HepG2 (cell line): ENCODE results near the gene GLYR1. TPM values are rescaled to one million over a fixed set of nuclear protein-coding genes. Genes with fewer than 3 reads are reported as not detected.

Source experiments
- ARNTL ChIP-seq: sonication (generic); formaldehyde crosslinking; IDR thresholded peaks from 2 replicates; pipeline ENCODE4 v1.4.0; 2020; ENCODE audit warnings: mild to moderate bottlenecking, missing genetic modification reagents
- CAMTA2 ChIP-seq: sonication (generic); formaldehyde crosslinking; IDR thresholded peaks from 2 replicates; pipeline ENCODE4 v1.4.0; 2020; ENCODE audit warnings: mild to moderate bottlenecking, missing genetic modification reagents, borderline replicate concordance
- KLF11 ChIP-seq: IDR thresholded peaks from 2 replicates; pipeline ENCODE4 v1.6.1; 2016; ENCODE audit warnings: missing compliant biosample characterization
- MLLT10 ChIP-seq: sonication (generic); formaldehyde crosslinking; IDR thresholded peaks from 2 replicates; pipeline ENCODE4 v1.4.0; 2020; ENCODE audit warnings: missing genetic modification reagents
- SAFB2 ChIP-seq: sonication (generic); formaldehyde crosslinking; IDR thresholded peaks from 2 replicates; pipeline ENCODE4 v1.5.1; 2020; ENCODE audit warnings: missing genetic modification reagents, low read depth, mild to moderate bottlenecking, borderline replicate concordance
- SALL2 ChIP-seq: sonication (generic); formaldehyde crosslinking; IDR thresholded peaks from 2 replicates; pipeline ENCODE4 v1.8.1; 2023; ENCODE audit warnings: mild to moderate bottlenecking, missing genetic modification reagents, inconsistent platforms
- TP53 ChIP-seq: sonication (generic); formaldehyde crosslinking; conservative IDR thresholded peaks from 2 replicates; pipeline ENCODE4 v1.4.0; 2020; ENCODE audit warnings: missing genetic modification reagents
- ZEB1 ChIP-seq: IDR thresholded peaks from 2 replicates; pipeline ENCODE4 v1.6.1; 2012; ENCODE audit warnings: mild to moderate bottlenecking, low read depth, inconsistent platforms; ENCODE audit not compliant: insufficient replicate concordance
- ZFYVE20 ChIP-seq: sonication (generic); formaldehyde crosslinking; IDR thresholded peaks from 2 replicates; pipeline ENCODE4 v1.8.0; 2023; ENCODE audit warnings: low read depth, mild to moderate bottlenecking, moderate library complexity, missing genetic modification reagents, borderline replicate concordance
- ZNF251 ChIP-seq: sonication (generic); formaldehyde crosslinking; IDR thresholded peaks from 2 replicates; pipeline ENCODE4 v1.9.0; 2021; ENCODE audit warnings: mild to moderate bottlenecking, missing genetic modification reagents
- ZNF44 ChIP-seq: sonication (generic); formaldehyde crosslinking; IDR thresholded peaks from 2 replicates; pipeline ENCODE4 v1.5.1; 2020; ENCODE audit warnings: mild to moderate bottlenecking, missing genetic modification reagents
- ZNF564 ChIP-seq: sonication (generic); formaldehyde crosslinking; IDR thresholded peaks from 2 replicates; pipeline ENCODE4 v1.8.1; 2023; ENCODE audit warnings: mild to moderate bottlenecking, missing genetic modification reagents
- ZSCAN25 ChIP-seq: sonication (generic); formaldehyde crosslinking; IDR thresholded peaks from 2 replicates; pipeline ENCODE4 v1.8.0; 2022; ENCODE audit warnings: mild to moderate bottlenecking, missing genetic modification reagents
- polyA plus RNA-seq, 8 experiments: library from polyadenylated mRNA; depleted of rRNA in 3 of 8; stranded (reverse) in 7 of 8; unstranded in 1 of 8; fragments of >200 nt; fragmentation: Illumina TruSeq in 4 of 8; extraction: Trizol in 4 of 8; gene quantifications; 2 replicates each; pipeline versions ENCODE4 v1.2.1 to v1.2.3, GENCODE V29; 2011 to 2016; ENCODE audit warnings: low read depth in 4 of 8, missing spikeins in 1 of 8, mixed read lengths in 1 of 8; ENCODE audit not compliant: insufficient read depth in 1 of 8
- total RNA-seq, 5 experiments: library from RNA; depleted of rRNA; stranded (reverse); fragments of >200 nt; fragmentation: Illumina TruSeq; extraction: Trizol; gene quantifications; 2 replicates each; pipeline ENCODE4 v1.2.3, GENCODE V29; 2016; ENCODE audit warnings: low read depth in 1 of 5
- TF ChIP-seq, protein P1 (sequence below): sonication (generic); formaldehyde crosslinking; IDR thresholded peaks from 2 replicates; pipeline ENCODE4 v1.4.0; 2020; ENCODE audit warnings: missing genetic modification reagents
- TF ChIP-seq, protein P2 (sequence below), 2 experiments: sonication (generic) in 1 of 2; formaldehyde crosslinking in 1 of 2; IDR thresholded peaks; 2 replicates each; pipeline versions ENCODE4 v1.4.0 to v1.6.1; 2018 to 2020; ENCODE audit warnings: missing genetic modification reagents in 2 of 2, borderline replicate concordance in 1 of 2, low read depth in 1 of 2, mild to moderate bottlenecking in 1 of 2, missing biosample characterization in 1 of 2
- TF ChIP-seq, protein P3 (sequence below): sonication (generic); formaldehyde crosslinking; IDR thresholded peaks from 2 replicates; pipeline ENCODE4 v1.4.0; 2020; ENCODE audit warnings: low read depth, mild to moderate bottlenecking, missing genetic modification reagents
- TF ChIP-seq, protein P4 (sequence below): sonication (generic); formaldehyde crosslinking; IDR thresholded peaks from 2 replicates; pipeline ENCODE4 v1.4.0; 2020; ENCODE audit warnings: missing genetic modification reagents, borderline replicate concordance
- TF ChIP-seq, protein P5 (sequence below): sonication (generic); formaldehyde crosslinking; IDR thresholded peaks from 2 replicates; pipeline ENCODE4 v1.4.0; 2020; ENCODE audit warnings: mild to moderate bottlenecking, missing genetic modification reagents

The GLYR1 gene
- total and polyA plus RNA-seq, 2 of the 13 experiments (the other 11 are each of a cell fraction or from before 2014, with no cell fraction given), result 28.3 to 48.7 TPM

DNA sequence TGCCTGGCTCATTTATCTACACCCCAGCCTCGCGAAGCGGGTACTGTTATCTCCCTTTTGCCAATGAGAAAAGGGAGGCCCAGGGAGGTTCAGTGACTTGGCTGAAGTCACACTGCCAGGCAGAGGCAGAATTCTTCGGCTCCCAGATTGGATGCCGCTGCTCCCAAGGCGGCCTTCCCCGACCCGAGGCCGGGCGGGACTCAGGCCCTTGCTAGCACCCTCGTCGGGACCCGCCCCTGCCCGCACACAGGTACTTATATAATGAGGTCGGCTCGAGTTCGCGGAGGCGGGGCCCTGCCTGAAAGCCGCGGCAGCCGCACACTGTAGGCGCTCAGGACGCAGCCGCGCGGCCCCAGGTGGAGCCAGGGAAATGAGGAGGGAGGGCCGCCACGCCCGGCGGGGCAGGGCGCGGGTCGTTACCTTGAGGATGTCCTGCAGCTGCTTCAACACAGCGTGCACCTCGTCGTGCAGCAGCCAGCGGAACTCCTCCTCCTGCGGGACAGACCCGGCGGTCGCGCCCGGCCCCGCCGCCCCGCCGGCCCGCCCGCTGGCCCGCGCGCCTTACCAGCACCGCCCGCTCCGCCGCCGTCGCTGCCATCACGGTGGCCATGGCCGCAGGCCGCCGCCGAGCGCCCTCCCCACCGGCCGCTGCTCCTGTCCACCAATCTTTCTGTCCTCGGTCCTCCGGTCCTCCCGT lies 45.0 kb downstream of the GLYR1 start, which contains the start of gene ROGDI (continued):
- TF ChIP-seq, protein P1, sequence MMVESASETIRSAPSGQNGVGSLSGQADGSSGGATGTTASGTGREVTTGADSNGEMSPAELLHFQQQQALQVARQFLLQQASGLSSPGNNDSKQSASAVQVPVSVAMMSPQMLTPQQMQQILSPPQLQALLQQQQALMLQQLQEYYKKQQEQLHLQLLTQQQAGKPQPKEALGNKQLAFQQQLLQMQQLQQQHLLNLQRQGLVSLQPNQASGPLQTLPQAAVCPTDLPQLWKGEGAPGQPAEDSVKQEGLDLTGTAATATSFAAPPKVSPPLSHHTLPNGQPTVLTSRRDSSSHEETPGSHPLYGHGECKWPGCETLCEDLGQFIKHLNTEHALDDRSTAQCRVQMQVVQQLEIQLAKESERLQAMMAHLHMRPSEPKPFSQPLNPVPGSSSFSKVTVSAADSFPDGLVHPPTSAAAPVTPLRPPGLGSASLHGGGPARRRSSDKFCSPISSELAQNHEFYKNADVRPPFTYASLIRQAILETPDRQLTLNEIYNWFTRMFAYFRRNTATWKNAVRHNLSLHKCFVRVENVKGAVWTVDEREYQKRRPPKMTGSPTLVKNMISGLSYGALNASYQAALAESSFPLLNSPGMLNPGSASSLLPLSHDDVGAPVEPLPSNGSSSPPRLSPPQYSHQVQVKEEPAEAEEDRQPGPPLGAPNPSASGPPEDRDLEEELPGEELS (CRISPR knock-in tag), result no peak
- TF ChIP-seq ZFYVE20 (CRISPR knock-in tag) (no peak), SALL2 (no peak), SAFB2 (CRISPR knock-in tag) (no peak), ZSCAN25 (0 out of 2 replicates have a peak, but pooled peaks have one; percentile 15), MLLT10 (CRISPR knock-in tag) (no peak), ZNF251 (CRISPR knock-in tag) (no peak), ZNF44 (no peak), ZEB1 (peak; percentile 85), ZNF564 (CRISPR knock-in tag) (0 out of 2 replicates have a peak, but pooled peaks have one; percentile 58), CAMTA2 (CRISPR knock-in tag) (no peak), TP53 (CRISPR knock-in tag) (no peak), KLF11 (CRISPR knock-in tag) (0 out of 2 replicates have a peak, but pooled peaks have one; percentile 23), ARNTL (CRISPR knock-in tag) (no peak)
- TF ChIP-seq, protein P2, sequence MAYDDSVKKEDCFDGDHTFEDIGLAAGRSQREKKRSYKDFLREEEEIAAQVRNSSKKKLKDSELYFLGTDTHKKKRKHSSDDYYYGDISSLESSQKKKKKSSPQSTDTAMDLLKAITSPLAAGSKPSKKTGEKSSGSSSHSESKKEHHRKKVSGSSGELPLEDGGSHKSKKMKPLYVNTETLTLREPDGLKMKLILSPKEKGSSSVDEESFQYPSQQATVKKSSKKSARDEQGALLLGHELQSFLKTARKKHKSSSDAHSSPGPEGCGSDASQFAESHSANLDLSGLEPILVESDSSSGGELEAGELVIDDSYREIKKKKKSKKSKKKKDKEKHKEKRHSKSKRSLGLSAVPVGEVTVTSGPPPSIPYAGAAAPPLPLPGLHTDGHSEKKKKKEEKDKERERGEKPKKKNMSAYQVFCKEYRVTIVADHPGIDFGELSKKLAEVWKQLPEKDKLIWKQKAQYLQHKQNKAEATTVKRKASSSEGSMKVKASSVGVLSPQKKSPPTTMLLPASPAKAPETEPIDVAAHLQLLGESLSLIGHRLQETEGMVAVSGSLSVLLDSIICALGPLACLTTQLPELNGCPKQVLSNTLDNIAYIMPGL (CRISPR knock-in tag; IDR thresholded peaks at IDR 0.05; ENCODE audit: borderline replicate concordance in 1 of 2, low read depth in 1 of 2), result peak in 1 of 2 experiments; percentile 22; a peak in 1 of 4 replicates
- TF ChIP-seq, protein P3, sequence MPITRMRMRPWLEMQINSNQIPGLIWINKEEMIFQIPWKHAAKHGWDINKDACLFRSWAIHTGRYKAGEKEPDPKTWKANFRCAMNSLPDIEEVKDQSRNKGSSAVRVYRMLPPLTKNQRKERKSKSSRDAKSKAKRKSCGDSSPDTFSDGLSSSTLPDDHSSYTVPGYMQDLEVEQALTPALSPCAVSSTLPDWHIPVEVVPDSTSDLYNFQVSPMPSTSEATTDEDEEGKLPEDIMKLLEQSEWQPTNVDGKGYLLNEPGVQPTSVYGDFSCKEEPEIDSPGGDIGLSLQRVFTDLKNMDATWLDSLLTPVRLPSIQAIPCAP (CRISPR knock-in tag), result no peak
- TF ChIP-seq, protein P4, sequence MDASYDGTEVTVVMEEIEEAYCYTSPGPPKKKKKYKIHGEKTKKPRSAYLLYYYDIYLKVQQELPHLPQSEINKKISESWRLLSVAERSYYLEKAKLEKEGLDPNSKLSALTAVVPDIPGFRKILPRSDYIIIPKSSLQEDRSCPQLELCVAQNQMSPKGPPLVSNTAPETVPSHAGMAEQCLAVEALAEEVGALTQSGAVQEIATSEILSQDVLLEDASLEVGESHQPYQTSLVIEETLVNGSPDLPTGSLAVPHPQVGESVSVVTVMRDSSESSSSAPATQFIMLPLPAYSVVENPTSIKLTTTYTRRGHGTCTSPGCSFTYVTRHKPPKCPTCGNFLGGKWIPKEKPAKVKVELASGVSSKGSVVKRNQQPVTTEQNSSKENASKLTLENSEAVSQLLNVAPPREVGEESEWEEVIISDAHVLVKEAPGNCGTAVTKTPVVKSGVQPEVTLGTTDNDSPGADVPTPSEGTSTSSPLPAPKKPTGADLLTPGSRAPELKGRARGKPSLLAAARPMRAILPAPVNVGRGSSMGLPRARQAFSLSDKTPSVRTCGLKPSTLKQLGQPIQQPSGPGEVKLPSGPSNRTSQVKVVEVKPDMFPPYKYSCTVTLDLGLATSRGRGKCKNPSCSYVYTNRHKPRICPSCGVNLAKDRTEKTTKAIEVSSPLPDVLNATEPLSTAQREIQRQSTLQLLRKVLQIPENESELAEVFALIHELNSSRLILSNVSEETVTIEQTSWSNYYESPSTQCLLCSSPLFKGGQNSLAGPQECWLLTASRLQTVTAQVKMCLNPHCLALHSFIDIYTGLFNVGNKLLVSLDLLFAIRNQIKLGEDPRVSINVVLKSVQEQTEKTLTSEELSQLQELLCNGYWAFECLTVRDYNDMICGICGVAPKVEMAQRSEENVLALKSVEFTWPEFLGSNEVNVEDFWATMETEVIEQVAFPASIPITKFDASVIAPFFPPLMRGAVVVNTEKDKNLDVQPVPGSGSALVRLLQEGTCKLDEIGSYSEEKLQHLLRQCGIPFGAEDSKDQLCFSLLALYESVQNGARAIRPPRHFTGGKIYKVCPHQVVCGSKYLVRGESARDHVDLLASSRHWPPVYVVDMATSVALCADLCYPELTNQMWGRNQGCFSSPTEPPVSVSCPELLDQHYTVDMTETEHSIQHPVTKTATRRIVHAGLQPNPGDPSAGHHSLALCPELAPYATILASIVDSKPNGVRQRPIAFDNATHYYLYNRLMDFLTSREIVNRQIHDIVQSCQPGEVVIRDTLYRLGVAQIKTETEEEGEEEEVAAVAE (CRISPR knock-in tag), result no peak
- TF ChIP-seq, protein P5, sequence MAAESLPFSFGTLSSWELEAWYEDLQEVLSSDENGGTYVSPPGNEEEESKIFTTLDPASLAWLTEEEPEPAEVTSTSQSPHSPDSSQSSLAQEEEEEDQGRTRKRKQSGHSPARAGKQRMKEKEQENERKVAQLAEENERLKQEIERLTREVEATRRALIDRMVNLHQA (CRISPR knock-in tag), result no peak
